ENCODE results near the gene MUC5AC.

DNA sequence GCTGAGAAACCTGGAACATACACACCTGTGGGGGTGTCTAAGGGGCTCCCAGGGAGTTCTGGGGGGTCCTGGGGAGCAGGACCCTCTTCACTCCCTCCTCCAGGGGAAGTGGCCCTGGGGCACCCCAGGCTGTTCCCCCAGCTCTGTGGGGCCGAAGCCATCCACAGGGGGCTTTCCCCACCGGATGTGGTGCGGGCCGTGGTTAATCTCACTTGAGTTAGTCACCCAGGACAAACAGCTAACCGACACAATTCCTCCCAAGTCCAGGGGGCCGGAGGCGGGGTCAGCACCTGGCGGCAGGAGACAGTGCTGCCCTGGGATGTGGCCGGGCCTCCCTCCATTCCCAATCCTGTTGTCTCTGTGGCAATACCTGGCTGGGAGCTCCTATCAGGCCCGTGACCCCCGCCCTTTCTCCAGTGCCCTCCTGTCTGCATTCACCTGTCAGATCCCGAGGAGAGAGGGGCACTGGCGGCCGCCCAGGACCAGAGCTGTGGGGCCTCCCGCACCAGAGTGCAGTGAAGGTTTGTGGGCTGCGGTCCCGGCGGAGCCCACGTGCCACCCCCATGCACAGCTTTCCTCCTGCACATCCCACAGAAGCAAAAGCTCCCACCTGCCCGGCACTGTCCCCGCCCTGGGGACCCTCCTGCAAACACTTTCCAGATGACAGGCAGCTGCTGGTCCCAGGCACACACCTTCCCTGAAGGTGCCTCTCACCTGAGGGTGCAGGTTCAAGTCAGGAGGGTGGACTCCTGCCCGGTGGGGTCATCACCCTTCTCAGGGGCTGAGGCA, 5.2 kb upstream of the MUC5AC start:
- TF ChIP-seq POLR2A (IDR thresholded peaks at IDR 0.05) = no peak
- TF ChIP-seq, protein P1, sequence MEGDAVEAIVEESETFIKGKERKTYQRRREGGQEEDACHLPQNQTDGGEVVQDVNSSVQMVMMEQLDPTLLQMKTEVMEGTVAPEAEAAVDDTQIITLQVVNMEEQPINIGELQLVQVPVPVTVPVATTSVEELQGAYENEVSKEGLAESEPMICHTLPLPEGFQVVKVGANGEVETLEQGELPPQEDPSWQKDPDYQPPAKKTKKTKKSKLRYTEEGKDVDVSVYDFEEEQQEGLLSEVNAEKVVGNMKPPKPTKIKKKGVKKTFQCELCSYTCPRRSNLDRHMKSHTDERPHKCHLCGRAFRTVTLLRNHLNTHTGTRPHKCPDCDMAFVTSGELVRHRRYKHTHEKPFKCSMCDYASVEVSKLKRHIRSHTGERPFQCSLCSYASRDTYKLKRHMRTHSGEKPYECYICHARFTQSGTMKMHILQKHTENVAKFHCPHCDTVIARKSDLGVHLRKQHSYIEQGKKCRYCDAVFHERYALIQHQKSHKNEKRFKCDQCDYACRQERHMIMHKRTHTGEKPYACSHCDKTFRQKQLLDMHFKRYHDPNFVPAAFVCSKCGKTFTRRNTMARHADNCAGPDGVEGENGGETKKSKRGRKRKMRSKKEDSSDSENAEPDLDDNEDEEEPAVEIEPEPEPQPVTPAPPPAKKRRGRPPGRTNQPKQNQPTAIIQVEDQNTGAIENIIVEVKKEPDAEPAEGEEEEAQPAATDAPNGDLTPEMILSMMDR (IDR thresholded peaks at IDR 0.05) = no peak

Data from adrenal gland (tissue), 5 donors.